ENCODE measurements around the gene COL23A1. TPM values are rescaled to one million over a fixed set of nuclear protein-coding genes. Genes with fewer than 3 reads are reported as not detected.

COL23A1 gene
- under 0.01 and 0.15 TPM in 2 replicates for total RNA-seq

DNA sequence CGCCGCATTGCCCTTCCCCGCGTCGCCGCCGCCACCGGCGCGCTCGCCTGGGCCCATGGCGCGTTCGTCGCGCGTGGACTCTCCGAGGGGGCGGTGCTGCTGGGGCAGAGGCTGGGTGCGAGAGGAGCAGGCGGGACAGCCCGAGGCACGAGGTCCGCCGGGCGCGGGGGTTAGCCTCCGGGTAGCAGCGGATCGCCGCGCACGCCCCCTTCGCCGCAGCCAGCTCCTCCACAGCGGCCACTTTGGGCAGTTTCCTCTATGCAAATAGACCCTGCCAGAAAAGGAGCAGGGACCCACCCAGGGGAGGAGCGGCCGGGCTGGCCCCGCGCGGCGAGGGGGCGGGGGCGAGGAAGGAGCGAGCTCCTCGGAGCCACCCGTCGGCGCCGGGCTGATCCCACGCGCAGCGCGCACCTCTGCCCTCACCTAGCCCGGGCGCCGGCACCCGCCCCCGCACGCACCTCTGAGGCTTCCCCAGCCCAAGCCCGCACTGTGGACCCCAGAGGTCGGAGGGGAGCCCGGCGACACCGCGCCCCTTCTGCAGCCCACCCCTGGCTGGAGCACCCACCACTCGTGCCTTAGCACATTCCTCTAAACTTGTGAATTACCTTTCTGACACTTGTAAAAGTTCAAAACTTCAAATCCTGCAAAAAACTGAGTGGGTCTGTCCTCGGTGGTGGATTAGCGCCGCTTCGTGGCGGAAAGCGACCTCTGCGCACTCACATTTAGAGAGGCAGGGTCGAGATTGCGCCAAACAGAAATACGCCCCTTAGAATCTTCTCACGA lies at the start of gene COL23A1:
Gene COL23A1, minus strand, starts transcription at position 253 of the 783 bp plus-strand sequence.

DNA sequence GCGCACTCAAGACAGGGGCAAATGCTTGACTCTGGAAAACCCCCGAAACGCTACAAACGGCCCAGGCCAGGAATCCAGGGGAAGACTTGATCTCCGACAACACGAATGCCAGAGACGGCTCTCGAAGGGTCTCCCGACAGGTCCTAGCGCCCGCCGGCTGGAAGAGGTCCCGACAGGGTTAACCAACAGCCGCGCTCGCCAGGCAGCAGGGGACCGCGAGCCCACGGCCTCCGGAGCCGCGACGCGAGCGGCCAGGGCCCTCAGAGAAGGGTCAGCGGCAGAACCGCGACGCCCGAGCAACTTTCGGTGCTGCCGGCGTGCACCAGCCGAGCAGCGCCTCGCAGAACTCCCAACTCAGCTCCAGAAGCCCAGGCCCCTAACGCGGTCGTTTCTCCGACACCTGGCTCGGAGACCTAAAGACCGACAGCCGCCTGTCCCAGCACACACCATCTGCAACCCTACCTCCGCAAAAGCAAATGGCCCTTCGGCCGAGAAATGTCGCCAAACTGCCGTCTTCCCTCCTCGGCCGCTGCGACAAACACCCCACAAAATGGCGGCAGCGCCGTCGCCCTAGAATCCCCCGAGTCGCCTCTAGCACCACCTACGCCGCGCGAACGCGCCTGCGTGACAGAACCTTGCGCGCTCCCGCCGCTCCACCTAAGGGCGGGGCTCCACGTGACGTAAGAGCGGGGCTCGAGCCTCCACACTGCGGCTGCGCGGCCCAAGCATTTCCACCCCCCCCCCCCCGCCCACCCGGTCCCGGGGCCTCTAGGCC lies 36.5 kb upstream of the COL23A1 start, which contains the start of gene CLK4:
Gene CLK4, minus strand, starts transcription at position 567 of the 775 bp plus-strand sequence. CDS start 3,634 bp downstream, outside the sequence.

DNA sequence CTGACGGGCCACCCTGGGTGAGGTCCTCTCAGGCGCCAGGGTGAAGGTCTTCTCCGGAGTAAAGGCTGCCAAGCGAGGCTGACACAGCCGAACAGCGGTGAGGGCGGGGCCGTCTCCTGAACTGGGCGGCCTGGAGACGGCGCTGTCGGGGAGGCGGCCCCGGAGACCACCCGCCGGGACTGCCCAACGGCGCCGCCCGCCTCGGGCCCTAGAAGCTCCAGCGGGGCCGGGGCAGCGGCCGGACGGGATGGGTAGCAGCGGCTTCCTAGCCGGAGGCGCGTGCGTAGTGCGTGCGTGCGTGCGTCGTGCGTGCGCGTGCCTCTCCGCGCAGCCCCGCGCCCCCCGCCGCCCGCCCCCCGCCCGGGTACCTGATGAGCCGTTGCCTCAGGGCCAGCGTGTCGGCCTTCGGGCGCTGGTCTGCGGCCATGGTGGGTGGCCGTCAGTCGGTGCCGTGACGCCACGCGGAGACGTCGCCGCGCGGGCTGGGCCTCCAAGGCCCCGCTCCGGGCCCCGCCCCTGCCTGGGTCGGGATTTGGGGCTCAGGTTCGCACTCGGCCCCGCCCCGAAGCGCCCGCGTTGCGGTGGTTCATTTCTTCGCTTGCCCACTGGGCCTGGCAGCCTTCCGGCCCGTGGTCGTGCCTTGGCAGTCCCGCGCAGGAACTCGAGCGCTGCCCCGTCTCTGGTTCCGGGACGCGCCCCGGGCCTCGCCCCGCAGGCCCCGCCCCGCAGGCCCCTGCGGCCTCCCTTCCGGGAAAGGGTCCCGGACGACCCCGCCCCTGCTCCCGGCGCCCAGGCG lies 357.9 kb downstream of the COL23A1 start, which contains the start of gene PHYKPL:
Gene PHYKPL, minus strand, starts transcription at position 679 of the 796 bp plus-strand sequence. Its CDS starts 252 bp downstream, at position 427.

DNA sequence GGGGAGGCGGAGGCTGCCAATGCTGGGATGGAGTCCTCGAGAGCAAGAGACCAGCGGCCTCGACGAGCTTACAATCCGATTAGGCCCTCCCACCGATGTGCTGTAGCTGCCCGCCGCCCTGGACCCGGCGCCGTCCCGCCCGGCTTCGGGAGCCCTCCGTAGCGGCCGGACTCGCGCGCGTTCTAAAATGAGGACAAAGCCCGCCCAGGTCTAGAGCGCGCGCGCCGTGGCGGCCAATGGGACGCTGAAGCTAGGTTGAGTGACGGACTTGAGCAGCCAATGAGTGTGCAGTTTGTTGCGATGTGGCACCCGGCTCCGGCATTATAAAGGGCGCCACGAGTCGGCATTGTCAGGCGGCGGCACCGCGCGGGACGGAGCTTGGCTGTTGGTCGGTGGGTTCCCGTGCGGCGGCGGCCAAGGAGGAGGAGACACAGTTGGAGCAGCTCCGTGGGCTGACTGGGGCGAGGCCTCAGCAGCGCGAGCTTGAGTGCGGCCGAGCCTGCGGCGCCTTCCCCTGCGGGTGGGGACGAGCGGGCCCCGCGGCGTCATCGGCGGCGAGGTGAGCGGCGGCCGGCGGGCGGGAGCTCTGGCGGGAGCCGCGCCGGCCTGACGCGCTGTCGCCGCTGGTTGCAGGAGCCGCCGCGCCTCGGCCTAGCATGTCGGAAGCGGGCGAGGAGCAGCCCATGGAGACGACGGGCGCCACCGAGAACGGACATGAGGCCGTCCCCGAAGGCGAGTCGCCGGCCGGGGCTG lies 385.8 kb downstream of the COL23A1 start, which contains the start of gene HNRNPAB:
Gene HNRNPAB, plus strand, starts transcription at position 352 of the 753 bp plus-strand sequence. Its CDS starts 305 bp downstream, at position 657.

Other genes starting within 250 kb of the COL23A1 start
- 21.3 and 25.6 TPM in 2 replicates for gene CLK4, start 36.7 kb upstream of the COL23A1 start, total RNA-seq
- gene ZNF354A, start 140.3 kb upstream of the COL23A1 start, total RNA-seq = 5.2 and 7.3 TPM in 2 replicates

Data from smooth muscle cell of trachea (primary cell).